Activated T-cell treated with anti-CD3 and anti-CD28 coated beads for 48 hours (primary cell): ENCODE measurements around the gene DST.

Source experiments
- DNase-seq: peaks from one replicate; pipeline ENCODE4 v3.0.0-alpha.2; 2020; ENCODE audit warnings: low read depth

The DST gene

DNA sequence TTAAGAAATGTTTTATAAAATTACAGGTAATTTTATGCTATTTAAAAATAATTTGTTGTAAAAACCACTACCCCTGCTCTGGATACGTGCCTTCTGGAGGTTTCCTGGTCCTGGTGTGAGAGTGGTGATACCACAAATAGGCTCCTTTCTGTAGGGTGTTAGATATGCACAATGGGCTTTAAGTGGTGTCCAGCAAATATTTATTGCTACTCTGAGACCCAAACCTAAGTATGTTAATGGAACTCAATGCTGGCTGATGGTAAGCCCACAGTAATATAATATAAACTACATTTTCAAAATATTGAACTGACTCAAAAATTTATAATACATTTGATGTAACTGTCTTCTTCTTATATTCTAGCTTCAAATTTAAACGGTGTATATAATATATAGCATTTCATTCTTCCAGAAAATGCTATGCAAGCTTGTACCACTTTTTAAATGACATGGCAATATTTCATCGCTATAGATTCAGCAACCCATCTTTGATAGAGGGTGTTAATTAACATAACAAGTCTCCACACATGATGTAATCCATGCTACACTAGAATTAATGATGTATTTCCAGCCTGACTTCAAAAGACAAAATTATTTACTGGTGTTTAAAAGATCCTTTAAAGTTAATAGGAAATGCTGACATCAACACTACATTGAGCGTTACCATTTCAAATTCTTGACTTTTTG is 161.9 kb downstream of the DST start:
- no peak for DNase-seq

- DNase-seq: no peak
Observed at GRCh38 chr6:56480246-56480645, 162.4 kb downstream of the DST start.

- no peak for DNase-seq
Observed at GRCh38 chr6:56479381-56479780, 163.3 kb downstream of the DST start.

- DNase-seq: no peak
Observed at GRCh38 chr6:56478202-56478601, 164.5 kb downstream of the DST start.

DNA sequence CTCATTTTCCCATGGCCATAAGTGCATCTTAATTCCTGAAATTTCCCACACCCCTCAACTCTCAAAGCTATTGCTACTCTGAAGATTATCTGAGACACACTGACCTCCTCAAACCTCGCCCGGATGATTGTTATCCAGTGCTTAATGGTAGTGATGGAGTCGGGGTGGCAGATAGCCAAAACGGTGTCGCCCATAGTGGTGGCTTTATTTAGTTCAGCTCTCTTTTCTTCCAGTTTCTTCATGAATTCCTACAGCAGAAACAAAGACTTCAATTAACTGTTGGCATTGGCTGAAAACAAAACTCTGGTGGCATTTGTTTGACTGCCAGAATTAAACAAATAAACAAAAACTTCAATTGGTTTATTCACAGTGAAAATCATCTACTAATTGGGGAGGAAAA is 165.4 kb downstream of the DST start:
- DNase-seq: no peak

DNA sequence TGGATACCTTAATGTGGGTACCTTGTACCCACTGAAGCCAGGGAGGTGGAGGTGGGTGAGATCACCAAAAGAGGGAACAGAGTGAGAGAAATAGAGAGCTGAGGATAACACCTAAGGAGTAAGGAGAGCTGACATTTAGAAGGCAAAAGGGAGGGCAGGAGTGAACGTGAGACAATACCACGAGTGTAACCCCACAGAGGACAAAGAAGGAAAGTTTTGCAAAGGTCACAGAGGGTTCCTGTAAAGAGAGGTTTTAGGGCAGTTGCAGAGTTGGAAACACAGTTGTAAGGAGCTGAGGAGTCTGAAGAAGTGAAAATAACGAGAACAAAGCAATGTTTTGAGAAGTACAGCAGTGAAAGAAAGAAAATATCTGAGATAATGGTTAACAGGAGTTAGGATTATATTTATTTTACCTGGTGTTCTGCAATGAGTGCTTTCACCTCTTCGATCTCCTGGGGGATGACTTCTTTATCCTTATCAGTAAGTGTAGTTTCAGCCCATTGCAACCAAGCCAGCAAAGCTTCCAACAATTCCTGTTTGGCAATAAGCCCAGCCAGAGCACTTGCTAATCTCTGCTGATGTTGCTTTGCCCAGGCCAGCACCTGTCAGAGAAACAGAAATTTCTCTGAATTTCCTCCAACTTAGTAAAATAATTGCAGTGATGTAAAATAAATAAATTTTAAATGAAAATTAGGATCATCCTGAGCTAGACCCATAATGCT is 166.8 kb downstream of the DST start:
- DNase-seq: no peak

DNA sequence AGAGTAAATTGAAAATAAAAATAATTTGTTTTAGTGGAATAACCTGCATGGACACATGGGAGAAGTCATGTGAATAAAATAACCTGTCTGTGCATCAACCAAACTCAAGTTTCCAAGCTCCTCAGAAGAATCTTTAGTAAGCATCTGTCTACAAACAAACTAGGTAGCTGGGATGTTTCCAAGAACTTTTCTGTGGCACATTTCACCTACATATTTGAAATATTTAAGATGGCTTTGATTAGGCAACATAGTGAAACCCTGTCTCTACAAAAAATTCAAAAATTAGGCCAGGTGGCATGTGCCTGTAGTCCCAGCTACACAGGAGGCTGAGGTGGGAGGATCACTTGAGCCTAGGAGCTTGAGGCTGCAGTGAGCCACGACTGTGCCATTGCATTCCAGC is 168.2 kb downstream of the DST start:
- DNase-seq: no peak

- no peak for DNase-seq
Observed at GRCh38 chr6:56463443-56463842, 179.2 kb downstream of the DST start.

GRCh38 chr6:56459030-56459805 is 183.5 kb downstream of the DST start:
- DNase-seq: no peak

DNA sequence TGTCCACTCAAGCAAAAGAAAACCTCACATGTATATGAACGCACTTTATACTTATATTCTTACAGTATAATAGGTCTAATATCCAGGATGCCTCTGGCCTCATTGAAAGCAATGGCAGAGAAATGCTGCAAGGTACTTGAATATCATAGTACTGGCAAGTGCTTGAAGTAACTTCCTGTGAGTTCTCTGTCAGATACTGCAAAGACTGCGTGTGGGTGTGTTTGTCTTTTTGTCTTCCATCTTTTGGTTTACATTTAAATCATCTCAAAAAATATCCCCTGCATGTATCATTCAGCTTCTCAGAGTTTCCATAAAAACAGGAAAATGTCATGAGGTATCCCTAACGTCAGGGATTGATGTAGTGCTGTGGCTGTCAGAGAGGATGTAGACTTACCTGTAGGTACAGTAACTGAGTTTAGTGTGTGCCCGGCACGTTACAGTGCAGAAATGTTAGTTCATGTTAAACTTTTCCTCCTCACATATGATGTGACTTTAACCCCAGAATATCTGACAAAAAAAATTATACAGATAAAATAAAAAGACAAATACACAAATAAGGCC is 184.3 kb downstream of the DST start:
- DNase-seq: no peak

- DNase-seq: no peak
Observed at GRCh38 chr6:56456785-56457184, 185.9 kb downstream of the DST start.

- DNase-seq: no peak
Observed at GRCh38 chr6:56450882-56451739, 191.6 kb downstream of the DST start.

DNA sequence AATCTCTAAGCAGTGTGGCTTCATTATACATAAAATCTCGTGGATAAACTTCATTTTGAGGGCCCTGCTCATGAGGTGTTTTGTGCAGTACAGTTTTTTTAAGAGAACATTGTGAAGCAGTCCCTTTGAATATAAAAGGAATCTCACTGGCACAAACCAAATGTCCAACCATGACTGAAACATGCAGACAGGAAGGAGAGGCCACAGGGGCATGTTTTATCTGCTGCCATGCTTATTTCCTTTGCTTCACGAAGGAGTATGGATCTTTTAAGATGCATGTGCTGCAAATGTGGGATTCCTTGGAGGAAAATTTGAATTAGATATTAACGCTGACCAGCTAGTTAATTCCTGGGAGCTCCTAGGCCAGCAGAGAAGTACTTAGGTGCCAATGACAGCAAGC is 192.3 kb downstream of the DST start:
- DNase-seq: no peak

- DNase-seq: no peak
Observed at GRCh38 chr6:56448046-56448445, 194.6 kb downstream of the DST start.

- no peak for DNase-seq
Observed at GRCh38 chr6:56445818-56446217, 196.9 kb downstream of the DST start.

DNA sequence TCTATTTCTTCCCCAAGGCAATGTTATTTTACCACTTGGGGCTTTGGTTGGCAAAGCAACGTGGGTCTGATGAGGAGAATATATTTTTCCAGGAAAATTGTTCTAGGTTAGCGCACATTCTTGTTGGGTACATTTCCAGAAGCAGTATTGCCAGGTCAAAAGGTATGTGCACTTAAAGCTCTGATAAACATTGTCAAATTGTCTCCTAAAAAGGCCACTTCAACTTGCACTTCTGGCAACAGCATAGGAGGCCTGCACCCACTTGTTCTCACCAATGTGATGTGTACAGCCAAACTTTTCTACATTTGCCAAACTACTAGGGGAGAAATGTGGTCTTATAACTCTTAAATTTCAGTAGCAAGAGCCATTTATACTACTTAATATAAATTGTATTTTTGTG is 197.8 kb downstream of the DST start:
- DNase-seq: no peak

GRCh38 chr6:56440551-56440981 is 202.1 kb downstream of the DST start:
- DNase-seq: no peak

GRCh38 chr6:56437171-56437900 is 205.4 kb downstream of the DST start:
- DNase-seq: no peak

- DNase-seq: no peak
Observed at GRCh38 chr6:56435754-56436153, 206.9 kb downstream of the DST start.

DNA sequence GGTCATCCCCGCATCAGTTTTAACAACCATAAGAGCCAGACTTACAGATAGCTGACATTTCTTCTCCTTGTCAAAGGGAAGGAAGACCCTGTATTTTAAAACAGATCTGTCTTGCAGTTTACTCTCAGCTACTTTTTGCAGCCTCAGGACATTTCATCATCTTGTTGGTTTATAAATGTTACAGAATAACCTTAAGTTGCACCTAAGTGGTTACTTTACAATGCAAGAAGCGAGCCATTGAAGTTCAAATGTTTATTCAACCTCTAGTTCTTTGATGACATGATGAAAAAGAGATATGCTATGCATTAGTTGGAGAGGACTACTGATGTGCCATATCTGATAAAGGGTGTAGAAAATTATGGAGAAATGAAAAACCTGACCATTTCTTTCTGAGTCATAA is 207.4 kb downstream of the DST start:
- DNase-seq: no peak

- no peak for DNase-seq
Observed at GRCh38 chr6:56434606-56435005, 208.1 kb downstream of the DST start.
